ENCODE results near the gene TMEM86A. TPM values are rescaled to one million over a fixed set of nuclear protein-coding genes. Genes with fewer than 3 reads are reported as not detected.

TMEM86A gene
- total and polyA plus RNA-seq, 2 of the 13 experiments (the other 11 are each of a cell fraction or from before 2014, with no cell fraction given) = 0.03 to 0.07 TPM

- TF ChIP-seq FOXP1 (IDR thresholded peaks at IDR 0.05) (no peak), FOXP1 (CRISPR knock-in tag; IDR thresholded peaks at IDR 0.05) (no peak)
Observed at GRCh38 chr11:18696638-18697225, 1.8 kb upstream of the TMEM86A start (continued).

GRCh38 chr11:18697576-18697975, 1.0 kb upstream of the TMEM86A start:
- POLR2A ChIA-PET = interaction anchor here (1.8 kb wide), 1 partner anchor 63 kb away, joined by 5 read pairs; the partner anchor contains the start of gene SPTY2D1

More at GRCh38 chr11:18697576-18697975, 1.0 kb upstream of the TMEM86A start:
- Histone ChIP-seq H3K4me3 (replicated peaks in 1 of 3; ENCODE audit: insufficient read depth in 1 of 3, low read depth in 2 of 3, low read length in 3 of 3) (no peak overlapping the region), H3K9ac (ENCODE audit: insufficient read depth, low read depth, low read length) (no peak overlapping the region), H2AFZ (ENCODE audit: low read length) (no peak overlapping the region), H4K20me1 (ENCODE audit: insufficient read depth, low read length) (no peaks in the 10 kb centered on the region), H3K36me3 (replicated peaks in 1 of 2; ENCODE audit: control insufficient read depth in 1 of 2, insufficient read depth in 2 of 2, low read length in 2 of 2) (no peaks in the 10 kb centered on the region), H3K27me3 (ENCODE audit: control insufficient read depth in 1 of 2, insufficient read depth in 2 of 2, low read length in 2 of 2) (peaks cover 2 to 36% of the 10 kb centered on the region in 2 experiments; a peak in 2 of 5 replicates), H3K4me2 (ENCODE audit: low read depth, low read length) (no peak overlapping the region), H3K9me3 (ENCODE audit: low read length) (no peaks in the 10 kb centered on the region), H3K79me2 (ENCODE audit: insufficient read depth, low read length) (no peaks in the 10 kb centered on the region), H3K27ac (ENCODE audit: extremely low read length, insufficient read depth, low read length) (no peak overlapping the region), H3K4me1 (ENCODE audit: insufficient read depth, low read length) (peaks cover 16% of the 10 kb centered on the region)
- FAIRE-seq (no peak), ATAC-seq (no peak), DNase-seq (ENCODE audit: low spot score) (no peak)
- CTCF ChIA-PET (ENCODE audit: low intra/inter-chr PET ratio, low total read pairs) = no interaction called here
- in situ Hi-C loops (cut with HindIII; ENCODE audit: extremely low pct_ligation_motif_present, low pct_unique_long_range_greater_than_20kb) (no loop called here), intact Hi-C loops (cut with micrococcal nuclease; ENCODE audit: unreplicated experiment) (no loop called here)
- BruUV-seq (replicated peaks) = no TSS peak
- 92% methylated on average over 4 of the region's 4 CpGs for WGBS (ENCODE audit: low lambda C conversion rate)
- no peak for TF ChIP-seq CREB1 (IDR thresholded peaks at IDR 0.05)
- no peak for TF ChIP-seq CREB1 (CRISPR knock-in tag; IDR thresholded peaks at IDR 0.05)
- no peak for TF ChIP-seq ZBTB34 (CRISPR knock-in tag; IDR thresholded peaks at IDR 0.05)
- no peak for TF ChIP-seq CCDC6 (CRISPR knock-in tag; IDR thresholded peaks at IDR 0.05)
- no peak for TF ChIP-seq ZBTB2 (CRISPR knock-in tag; IDR thresholded peaks at IDR 0.05; ENCODE audit: low read depth)
- TF ChIP-seq RCOR2 (CRISPR knock-in tag; IDR thresholded peaks at IDR 0.05) = no peak
- no peak for TF ChIP-seq SSRP1 (CRISPR knock-in tag; IDR thresholded peaks at IDR 0.05)
